Stimulated activated naive B cell treated with anti-CD40 and anti-IgM and Interleukin-4, amounts not matched to agents 10 μg/mL and 1 μg/mL and 100 μg/mL, for 72 hours (primary cell): Measurements from ENCODE around the gene DOCK9.

ENCODE experiments used
- ATAC-seq, 2 donors: fragments of 150-1000 bp; cut with Tn5 transposase; replicated peaks; 2 replicates each; pipeline ENCODE4 v1.10.0; 2021; ENCODE audit warnings: moderate library complexity in 1 of 2
- DNase-seq: peaks from one replicate; pipeline ENCODE4 v3.0.0; 2021
- H3K27ac Mint-ChIP-seq: one replicate; pipeline ENCODE4 v1.8.0; 2022; ENCODE audit warnings: mild to moderate bottlenecking, mixed read lengths
- H3K27me3 Mint-ChIP-seq, 2 donors: one replicate each; pipeline ENCODE4 v1.8.0; 2022; ENCODE audit warnings: mixed read lengths in 2 of 2
- H3K36me3 Mint-ChIP-seq, 2 donors: one replicate each; pipeline ENCODE4 v1.8.0; 2022; ENCODE audit warnings: mixed read lengths in 2 of 2, mild to moderate bottlenecking in 1 of 2
- H3K4me1 Mint-ChIP-seq, 2 donors: one replicate each; pipeline ENCODE4 v1.8.0; 2022; ENCODE audit warnings: mixed read lengths in 2 of 2, mild to moderate bottlenecking in 1 of 2
- H3K4me3 Mint-ChIP-seq, 2 donors: one replicate each; pipeline ENCODE4 v1.8.0; 2022; ENCODE audit warnings: mild to moderate bottlenecking in 2 of 2, mixed read lengths in 2 of 2, moderate library complexity in 1 of 2
- H3K9me3 Mint-ChIP-seq, 2 donors: one replicate each; pipeline ENCODE4 v1.8.0; 2022; ENCODE audit warnings: mixed read lengths in 2 of 2, mild to moderate bottlenecking in 1 of 2

The DOCK9 gene

DNA sequence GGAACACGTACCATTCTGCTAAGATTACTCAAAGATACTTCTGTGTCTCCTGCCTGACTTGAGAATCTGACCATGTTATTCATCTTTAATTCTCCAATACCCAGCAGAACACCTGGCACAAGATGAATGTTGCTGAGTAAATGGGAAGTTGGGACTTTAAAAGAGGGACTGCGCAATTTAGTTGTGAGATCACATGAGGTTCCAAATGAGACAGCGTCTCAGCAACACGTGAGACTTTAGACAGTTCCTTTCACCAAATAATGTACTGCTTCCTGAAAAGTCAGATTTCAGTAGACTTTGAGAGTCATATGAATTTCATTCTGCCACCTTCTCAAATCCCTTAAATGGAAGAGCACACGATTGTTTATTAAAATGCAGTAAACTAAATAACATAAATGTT, 36.7 kb downstream of the DOCK9 start:
- Mint-ChIP-seq H3K36me3 (peaks cover 2 to 3% of the 10 kb centered on the region in 2 donors), H3K9me3 (no peaks in the 10 kb centered on the region), H3K4me1 (peaks cover 0 to 5% of the 10 kb centered on the region in 2 donors), H3K4me3 (no peak overlapping the region), H3K27ac (no peak overlapping the region), H3K27me3 (no peaks in the 10 kb centered on the region)
- ATAC-seq (no peak), DNase-seq (no peak)

DNA sequence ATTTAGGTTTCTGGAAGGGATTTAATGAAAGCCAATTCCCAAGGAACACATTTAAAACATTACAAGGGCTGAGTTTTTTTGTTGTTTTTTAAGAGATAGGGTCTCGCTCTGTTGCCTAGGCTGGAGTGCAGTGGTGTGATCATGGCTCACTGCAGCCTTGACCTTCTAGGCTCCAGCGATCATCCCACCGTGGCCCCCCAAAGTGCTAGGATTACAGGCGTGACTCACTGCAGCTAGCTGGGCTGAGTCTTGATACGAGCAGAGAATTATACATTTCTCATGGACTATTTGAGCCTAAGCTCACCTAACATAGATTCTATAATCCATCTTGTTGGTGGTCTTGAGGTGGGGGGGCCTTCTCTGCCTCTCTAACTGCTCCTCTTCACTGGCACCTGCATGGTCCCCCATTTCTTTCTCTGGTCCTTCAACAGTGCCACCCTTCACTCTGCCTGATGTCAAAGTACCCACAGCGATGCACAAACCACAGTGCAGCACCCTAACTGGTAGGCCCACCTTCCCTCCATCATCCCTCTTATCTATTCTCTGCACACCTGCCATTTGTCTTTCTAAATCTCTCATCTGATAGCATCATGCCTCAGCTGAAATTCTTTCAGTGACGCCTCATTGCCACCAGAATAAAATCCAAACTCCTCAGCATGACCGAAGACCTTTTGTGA, 37.4 kb downstream of the DOCK9 start:
- H3K27ac Mint-ChIP-seq = no peak overlapping the region
- H3K27me3 Mint-ChIP-seq = no peaks in the 10 kb centered on the region
- DNase-seq (no peak), ATAC-seq (no peak)
- no peak overlapping the region for H3K4me3 Mint-ChIP-seq
- no peaks in the 10 kb centered on the region for H3K9me3 Mint-ChIP-seq
- H3K4me1 Mint-ChIP-seq = peaks cover 0 to 5% of the 10 kb centered on the region in 2 donors
- peaks cover 3 to 4% of the 10 kb centered on the region in 2 donors for H3K36me3 Mint-ChIP-seq

DNA sequence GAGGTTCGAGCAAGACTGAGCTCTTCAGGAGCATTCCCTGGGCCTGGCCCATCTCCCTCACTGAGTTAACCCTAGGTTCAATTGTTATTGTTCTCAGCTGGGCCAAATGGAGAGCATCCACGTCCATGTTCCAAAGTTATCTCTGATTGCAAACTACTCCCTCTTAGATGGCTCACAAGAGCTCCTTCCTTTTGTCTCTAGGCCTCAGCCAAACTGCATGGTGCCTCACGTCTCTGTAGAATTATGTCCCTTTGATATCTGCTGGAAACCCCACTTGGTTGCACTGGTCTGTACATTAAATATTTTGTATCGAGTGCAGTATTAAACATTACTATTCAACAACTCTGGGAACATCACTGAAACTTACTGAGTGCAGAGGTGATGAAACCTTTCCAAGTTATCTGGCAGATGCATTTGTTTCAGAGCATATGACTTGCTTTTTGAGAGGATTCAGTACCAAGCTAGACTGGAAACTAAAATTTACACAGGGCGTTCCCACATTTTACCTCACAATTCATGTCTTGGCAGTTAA, 38.1 kb downstream of the DOCK9 start:
- Mint-ChIP-seq H3K27ac (no peak overlapping the region), H3K4me3 (no peak overlapping the region), H3K27me3 (no peaks in the 10 kb centered on the region), H3K4me1 (peaks cover 0 to 5% of the 10 kb centered on the region in 2 donors), H3K9me3 (peaks cover 2 to 3% of the 10 kb centered on the region in 2 donors), H3K36me3 (peaks cover 2 to 8% of the 10 kb centered on the region in 2 donors)
- ATAC-seq = no peak
- no peak for DNase-seq

DNA sequence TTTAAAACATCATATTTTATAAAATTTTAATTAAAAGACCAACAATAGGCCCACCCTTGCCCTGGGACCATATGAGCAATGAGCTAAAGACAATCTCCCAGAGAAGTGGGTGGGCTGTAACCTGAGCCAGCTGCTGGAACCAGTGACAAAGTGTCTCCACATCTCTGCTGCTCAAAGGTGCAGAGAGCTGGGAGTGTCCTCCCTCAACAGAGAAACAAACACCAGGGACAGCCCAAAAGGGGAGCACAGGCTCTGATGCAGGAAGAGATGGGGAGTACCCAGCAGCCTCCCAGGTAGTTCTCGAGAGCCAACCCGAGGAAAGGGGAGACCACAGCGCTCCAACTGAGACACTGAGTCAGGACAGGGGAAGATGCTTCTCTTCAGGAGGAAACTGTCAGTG, 39.1 kb downstream of the DOCK9 start:
- peaks cover 0 to 5% of the 10 kb centered on the region in 2 donors for H3K4me1 Mint-ChIP-seq

DNA sequence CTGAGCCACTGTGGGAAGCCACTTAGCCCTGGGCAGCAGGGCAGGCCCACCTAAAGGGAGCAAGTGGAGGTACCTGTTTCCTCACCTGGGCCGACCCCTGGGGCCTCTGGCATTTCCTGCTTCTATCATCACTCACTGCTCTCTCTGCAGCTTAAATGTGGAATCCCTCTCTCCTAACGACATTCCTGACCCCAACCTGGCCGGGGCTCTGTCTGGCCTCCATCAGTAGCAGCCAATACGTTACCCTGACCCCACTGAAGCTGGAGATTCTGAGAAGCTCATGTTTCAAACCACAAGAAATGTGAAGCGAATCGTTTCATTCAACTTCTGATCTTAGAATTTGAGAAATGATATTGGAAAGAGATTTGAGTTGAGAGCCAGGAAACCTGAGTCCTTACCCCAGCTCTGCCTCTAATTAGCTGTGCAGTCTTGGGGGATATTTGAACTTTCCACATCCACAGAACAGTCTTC, 39.9 kb downstream of the DOCK9 start:
- Mint-ChIP-seq H3K9me3 (peaks cover 7 to 10% of the 10 kb centered on the region in 2 donors), H3K27ac (no peak overlapping the region), H3K36me3 (peaks cover 5 to 16% of the 10 kb centered on the region in 2 donors), H3K4me1 (peaks cover 0 to 5% of the 10 kb centered on the region in 2 donors), H3K4me3 (no peak overlapping the region), H3K27me3 (no peaks in the 10 kb centered on the region)
- ATAC-seq = no peak
- DNase-seq = no peak

More for the DNA sequence above, 39.1 kb downstream of the DOCK9 start:
- no peak overlapping the region for H3K27ac Mint-ChIP-seq
- DNase-seq = no peak
- H3K36me3 Mint-ChIP-seq = peaks cover 3 to 10% of the 10 kb centered on the region in 2 donors
- no peak overlapping the region for H3K4me3 Mint-ChIP-seq
- ATAC-seq = no peak
- no peaks in the 10 kb centered on the region for H3K27me3 Mint-ChIP-seq
- H3K9me3 Mint-ChIP-seq = peaks cover 3 to 5% of the 10 kb centered on the region in 2 donors

DNA sequence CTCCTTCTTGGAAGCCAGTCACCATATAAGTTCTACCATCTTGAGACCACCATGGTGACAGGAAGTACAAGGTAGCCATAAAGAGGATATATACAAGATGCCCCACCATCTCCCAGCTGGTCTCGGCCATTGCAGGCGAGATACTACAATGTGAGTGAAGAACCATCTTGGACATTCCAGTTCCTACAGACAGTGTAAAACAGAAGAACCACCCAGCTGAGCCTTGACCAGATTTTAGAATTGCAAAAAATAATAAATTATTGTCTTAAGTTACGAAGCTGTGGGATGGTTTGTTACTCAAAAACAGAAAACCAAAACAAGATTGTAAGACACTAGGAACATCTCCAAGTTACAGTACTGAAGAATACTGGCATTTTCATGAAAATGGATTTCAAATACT, 43.6 kb downstream of the DOCK9 start:
- Mint-ChIP-seq H3K36me3 (peaks cover 5 to 20% of the 10 kb centered on the region in 2 donors), H3K27ac (no peak overlapping the region), H3K4me1 (peaks cover 6 to 22% of the 10 kb centered on the region in 2 donors), H3K27me3 (no peaks in the 10 kb centered on the region), H3K9me3 (peaks cover 7 to 10% of the 10 kb centered on the region in 2 donors), H3K4me3 (no peak overlapping the region)
- DNase-seq (no peak), ATAC-seq (no peak)

DNA sequence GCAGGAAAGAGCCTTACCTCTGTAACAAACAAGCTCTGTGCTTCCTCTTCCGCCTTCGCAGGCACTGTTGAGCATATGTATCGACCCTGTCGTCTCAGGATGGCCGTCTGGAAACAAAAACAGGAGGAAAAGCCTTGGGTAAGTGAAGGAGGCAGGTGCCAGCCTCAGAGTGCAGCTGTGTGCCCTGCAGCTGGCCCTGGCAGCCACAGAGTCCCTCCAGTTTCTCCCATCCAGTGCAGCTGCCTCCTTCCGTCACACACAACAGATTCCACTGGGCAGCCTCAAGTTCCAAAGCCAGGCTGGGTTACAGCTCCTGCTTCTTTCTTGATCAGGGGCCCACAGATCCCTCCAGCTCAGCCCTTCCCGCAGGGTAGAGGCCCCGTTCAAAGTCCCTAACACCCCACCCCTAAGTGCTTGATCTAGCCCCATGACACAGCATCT, 47.7 kb downstream of the DOCK9 start:
- peaks cover 6 to 21% of the 10 kb centered on the region in 2 donors for H3K4me1 Mint-ChIP-seq
- H3K27ac Mint-ChIP-seq = peak overlapping the region; percentile 90
- H3K9me3 Mint-ChIP-seq = peaks cover 7 to 10% of the 10 kb centered on the region in 2 donors
- ATAC-seq (peak; percentile 78 to 85), DNase-seq (peak; percentile 12)
- no peaks in the 10 kb centered on the region for H3K27me3 Mint-ChIP-seq
- H3K36me3 Mint-ChIP-seq = peaks cover 9 to 20% of the 10 kb centered on the region in 2 donors
- peak overlapping the region; percentile 74 to 86 for H3K4me3 Mint-ChIP-seq

DNA sequence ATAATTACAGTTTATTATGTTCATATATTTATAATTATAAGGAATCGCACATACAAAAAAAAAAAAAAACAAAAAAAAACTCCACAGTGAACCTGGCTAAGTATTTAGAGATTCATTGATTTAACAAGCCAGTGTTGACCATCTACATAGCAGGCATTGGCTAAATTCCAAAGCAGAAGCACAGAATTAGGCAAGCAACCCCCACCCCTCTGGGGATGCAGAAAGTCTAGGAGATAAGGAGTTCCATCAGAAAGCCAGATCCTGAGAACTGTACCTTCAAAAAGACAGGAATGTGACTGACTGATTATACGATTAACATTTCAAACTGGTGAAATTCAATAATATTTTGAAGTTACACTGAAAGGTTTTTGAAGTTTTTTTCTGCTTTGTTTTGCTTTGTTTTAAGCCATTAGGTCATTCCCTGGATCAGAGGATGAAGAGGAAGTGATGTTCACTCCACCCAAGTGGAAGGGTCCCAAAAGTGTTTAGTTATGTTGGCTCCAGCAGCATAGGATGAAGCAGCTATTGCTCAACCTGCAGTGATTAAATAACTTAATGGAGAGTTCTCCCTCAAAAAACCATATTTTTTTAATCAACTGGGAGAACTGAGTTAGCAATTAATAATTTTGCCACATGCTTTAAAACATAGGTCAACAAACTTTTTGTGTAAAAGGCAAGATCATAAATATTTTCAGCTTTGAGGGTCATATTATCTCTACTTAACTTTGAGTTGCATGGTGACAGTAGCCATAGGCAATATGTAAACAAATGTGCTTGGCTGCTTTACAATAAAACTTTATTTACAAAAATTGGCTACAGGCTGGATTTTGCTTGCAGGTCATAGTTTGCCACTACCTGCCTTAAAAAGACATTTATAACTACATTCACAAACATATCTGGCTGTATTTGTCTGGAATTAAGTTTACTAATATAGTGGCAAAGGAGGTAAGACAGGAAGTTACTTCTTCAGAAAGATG, 49.6 kb downstream of the DOCK9 start:
- Mint-ChIP-seq H3K4me3 (no peak overlapping the region), H3K4me1 (peaks cover 6 to 21% of the 10 kb centered on the region in 2 donors), H3K9me3 (no peaks in the 10 kb centered on the region), H3K27ac (no peak overlapping the region), H3K27me3 (no peaks in the 10 kb centered on the region), H3K36me3 (peaks cover 7 to 18% of the 10 kb centered on the region in 2 donors)
- DNase-seq = no peak
- no peak for ATAC-seq

DNA sequence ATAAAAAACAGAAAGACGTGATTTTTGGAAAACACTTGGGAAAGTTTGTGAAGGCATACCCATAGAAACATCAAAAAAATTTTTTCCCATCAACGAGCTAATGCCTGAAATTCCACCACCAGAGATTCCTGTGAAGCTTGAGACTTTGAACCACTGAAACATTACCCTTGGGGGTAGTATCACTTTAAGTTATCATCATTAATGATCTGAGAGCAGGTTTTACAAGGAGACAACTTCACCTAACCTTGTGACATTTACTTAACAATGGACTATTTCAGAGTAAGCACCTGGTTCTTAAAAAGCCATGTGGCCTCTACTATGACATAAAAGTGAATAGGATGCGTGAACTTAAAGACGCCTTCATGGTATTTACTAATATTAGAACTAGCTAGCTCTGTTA, 51.9 kb downstream of the DOCK9 start:
- DNase-seq (no peak), ATAC-seq (no peak)
- peaks cover 18 to 28% of the 10 kb centered on the region in 2 donors for H3K36me3 Mint-ChIP-seq
- H3K4me3 Mint-ChIP-seq = no peak overlapping the region
- no peak overlapping the region for H3K27ac Mint-ChIP-seq
- peaks cover 9 to 13% of the 10 kb centered on the region in 2 donors for H3K4me1 Mint-ChIP-seq
- H3K9me3 Mint-ChIP-seq = no peaks in the 10 kb centered on the region
- no peaks in the 10 kb centered on the region for H3K27me3 Mint-ChIP-seq

DNA sequence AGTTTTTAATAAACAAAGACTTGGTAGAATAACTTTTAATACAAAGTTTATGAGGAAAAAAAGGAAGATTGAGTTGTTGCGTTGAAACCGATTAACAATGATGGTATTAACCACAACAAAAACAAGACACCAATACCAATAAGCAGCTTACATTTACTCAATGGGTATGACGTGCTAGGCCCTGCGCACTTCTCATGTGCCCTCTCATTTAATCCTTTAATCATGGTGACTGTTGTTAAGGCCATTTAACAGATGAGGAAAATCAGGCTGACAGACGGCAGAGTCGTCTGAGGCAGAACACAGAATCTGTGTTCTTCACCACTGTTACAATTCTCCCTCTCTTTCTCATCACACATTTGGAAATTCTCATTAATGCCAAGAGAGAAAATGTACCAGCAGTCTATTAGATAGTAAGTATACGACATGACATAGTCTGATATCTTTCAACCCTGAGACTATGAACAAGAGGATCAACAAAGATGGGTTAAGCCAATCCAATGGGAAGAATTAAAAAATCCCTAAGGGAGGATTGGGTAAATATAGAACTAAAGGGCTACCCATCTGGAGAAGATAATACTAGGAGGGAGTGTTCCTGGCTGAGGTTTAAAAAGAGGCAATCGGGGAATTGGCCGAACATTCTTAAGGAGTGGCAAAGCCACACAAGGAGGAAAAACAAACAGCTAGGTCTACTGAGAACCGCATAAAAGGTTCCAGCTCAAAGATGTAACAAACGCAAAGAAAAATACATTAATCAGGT, 54.0 kb downstream of the DOCK9 start:
- peaks cover 21 to 33% of the 10 kb centered on the region in 2 donors for H3K36me3 Mint-ChIP-seq
- no peak overlapping the region for H3K4me3 Mint-ChIP-seq
- no peak overlapping the region for H3K27ac Mint-ChIP-seq
- peaks cover 8% of the 10 kb centered on the region in 2 donors for H3K4me1 Mint-ChIP-seq
- DNase-seq (no peak), ATAC-seq (no peak)
- no peaks in the 10 kb centered on the region for H3K9me3 Mint-ChIP-seq
- H3K27me3 Mint-ChIP-seq = no peaks in the 10 kb centered on the region

DNA sequence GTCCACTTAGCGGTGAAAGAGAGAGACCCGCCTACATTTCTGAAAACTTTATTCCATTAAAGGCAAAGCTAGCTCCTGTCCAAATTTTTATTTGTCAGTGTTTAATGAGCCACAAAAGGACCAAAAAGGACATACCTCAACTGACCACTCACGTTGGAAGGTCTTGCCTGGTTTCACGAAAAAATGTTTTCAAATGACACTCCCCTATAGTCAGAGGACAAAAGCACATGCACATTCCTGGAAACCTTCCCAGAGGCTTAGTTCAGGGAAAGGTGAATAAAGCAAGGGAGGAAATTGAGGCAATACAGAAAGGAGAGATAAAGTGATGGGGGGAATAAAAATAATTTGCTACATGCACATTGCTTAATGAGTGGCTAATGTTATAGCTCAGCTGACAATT, 55.6 kb downstream of the DOCK9 start:
- Mint-ChIP-seq H3K4me1 (peaks cover 14% of the 10 kb centered on the region in 2 donors), H3K36me3 (peaks cover 26 to 41% of the 10 kb centered on the region in 2 donors), H3K27ac (no peak overlapping the region), H3K4me3 (no peak overlapping the region), H3K27me3 (no peaks in the 10 kb centered on the region), H3K9me3 (peaks cover 0 to 2% of the 10 kb centered on the region in 2 donors)
- DNase-seq (no peak), ATAC-seq (no peak)

DNA sequence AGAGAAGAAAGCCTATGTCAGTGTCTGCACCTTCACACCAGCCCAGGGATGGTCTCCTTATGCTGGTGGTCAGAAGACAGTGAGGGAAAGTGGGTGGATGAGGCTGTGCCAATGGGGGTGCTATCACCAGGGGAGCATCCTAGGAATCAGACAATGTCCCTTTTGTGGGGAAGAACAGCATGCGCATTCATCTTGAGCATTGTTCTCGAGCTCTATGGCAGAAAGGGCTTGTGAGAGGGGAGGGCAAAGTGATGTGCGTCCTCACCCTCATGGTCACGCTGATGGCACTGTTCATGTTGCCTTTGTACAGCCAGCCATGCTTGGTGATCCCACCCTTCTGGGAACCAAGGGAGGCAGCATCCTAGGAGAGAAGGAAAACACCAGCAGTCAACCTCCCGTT, 56.1 kb downstream of the DOCK9 start:
- peaks cover 13 to 14% of the 10 kb centered on the region in 2 donors for H3K4me1 Mint-ChIP-seq
- ATAC-seq = no peak
- H3K27ac Mint-ChIP-seq = no peak overlapping the region
- no peak for DNase-seq
- H3K4me3 Mint-ChIP-seq = no peak overlapping the region
- no peaks in the 10 kb centered on the region for H3K27me3 Mint-ChIP-seq
- H3K36me3 Mint-ChIP-seq = peaks cover 25 to 39% of the 10 kb centered on the region in 2 donors
- peaks cover 0 to 2% of the 10 kb centered on the region in 2 donors for H3K9me3 Mint-ChIP-seq

DNA sequence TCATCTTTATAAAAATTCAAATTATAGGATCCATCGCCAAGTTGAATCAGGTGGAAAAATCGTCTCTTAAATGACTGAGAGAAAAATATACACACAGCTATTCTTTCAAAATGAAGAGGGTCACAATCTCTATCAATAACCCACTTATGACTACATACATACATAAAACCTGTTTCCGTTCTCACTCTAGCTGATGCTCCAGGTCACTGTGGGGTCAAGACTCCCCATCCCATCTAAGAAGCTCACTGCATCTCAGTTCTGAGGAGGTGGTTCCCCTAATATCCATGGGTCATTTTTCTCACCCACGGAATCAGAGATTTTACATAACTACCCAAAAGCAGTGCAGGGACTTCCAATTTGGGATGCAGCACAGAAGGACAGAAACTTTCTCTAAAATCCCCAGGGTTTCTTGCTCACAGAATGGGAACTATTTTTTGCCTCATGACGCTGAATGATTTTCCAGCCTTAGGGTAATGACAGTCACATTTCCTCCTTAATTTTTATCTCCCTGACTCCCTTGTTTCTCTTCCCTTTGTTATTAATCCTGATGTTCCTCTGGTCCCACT, 56.8 kb downstream of the DOCK9 start:
- H3K4me3 Mint-ChIP-seq = no peak overlapping the region
- peaks cover 22 to 36% of the 10 kb centered on the region in 2 donors for H3K36me3 Mint-ChIP-seq
- H3K27me3 Mint-ChIP-seq = no peaks in the 10 kb centered on the region
- DNase-seq = no peak
- H3K4me1 Mint-ChIP-seq = peaks cover 10 to 14% of the 10 kb centered on the region in 2 donors
- ATAC-seq = no peak
- H3K9me3 Mint-ChIP-seq = peaks cover 0 to 2% of the 10 kb centered on the region in 2 donors
- H3K27ac Mint-ChIP-seq = no peak overlapping the region
